ENCODE measurements around the gene CMTR1.

- TF ChIP-seq JUND (CRISPR knock-in tag; IDR thresholded peaks at IDR 0.05): no peak
- TF ChIP-seq YY1 (IDR thresholded peaks at IDR 0.05; ENCODE audit: insufficient read depth, insufficient replicate concordance, low read depth, low read length): no peak
- no peak for TF ChIP-seq POLR2A (IDR thresholded peaks at IDR 0.05; ENCODE audit: insufficient read depth in 1 of 2, low read depth in 2 of 2, low read length in 2 of 2)
- no peak for TF ChIP-seq FOXK2 (IDR thresholded peaks at IDR 0.05)
- no peak for TF ChIP-seq CTCF (CRISPR knock-in tag; IDR thresholded peaks at IDR 0.05)
- TF ChIP-seq MEF2D (CRISPR knock-in tag; IDR thresholded peaks at IDR 0.05): no peak
- no peak for TF ChIP-seq ATF3 (CRISPR knock-in tag; IDR thresholded peaks at IDR 0.05)
- TF ChIP-seq ZNF616 (CRISPR knock-in tag; IDR thresholded peaks at IDR 0.05; ENCODE audit: low read depth): no peak
- no peak for TF ChIP-seq BCL3 (CRISPR knock-in tag; IDR thresholded peaks at IDR 0.05)
- TF ChIP-seq KLF6 (CRISPR knock-in tag; IDR thresholded peaks at IDR 0.05): no peak
- no peak for TF ChIP-seq KDM1A (CRISPR knock-in tag; IDR thresholded peaks at IDR 0.05)
- TF ChIP-seq ZNF24 (IDR thresholded peaks at IDR 0.05): no peak
- no peak for TF ChIP-seq ZNF644 (CRISPR knock-in tag; IDR thresholded peaks at IDR 0.05; ENCODE audit: low read depth)
Measured at GRCh38 chr6:37488476-37488875, 55.5 kb downstream of the CMTR1 start.

All from HepG2 (cell line).